H1 (cell line): ENCODE data around the gene NF1. TPM values are rescaled to one million over a fixed set of nuclear protein-coding genes. Genes with fewer than 3 reads are reported as not detected.

Source experiments
- CHD2 ChIP-seq: IDR thresholded peaks from 2 replicates; pipeline ENCODE4 v1.6.1; 2012; ENCODE audit warnings: low read length, improper control_type of control experiment
- EZH2 ChIP-seq: fragments of 200-600 bp; sonication (generic); IDR thresholded peaks from 2 replicates; pipeline ENCODE4 v1.7.1; 2012; ENCODE audit warnings: low read depth, mild to moderate bottlenecking, moderate library complexity, low read length, inconsistent platforms; ENCODE audit not compliant: severe bottlenecking
- SRF ChIP-seq: IDR thresholded peaks from 2 replicates; pipeline ENCODE4 v1.6.1; 2011; ENCODE audit warnings: mild to moderate bottlenecking, low read depth, low read length, moderate library complexity
- TAF7 ChIP-seq: optimal IDR thresholded peaks from 2 replicates; pipeline ENCODE3; 2011; ENCODE audit warnings: low read depth, mild to moderate bottlenecking, inconsistent platforms, low read length, moderate library complexity, borderline replicate concordance
- polyA plus RNA-seq, 7 experiments: library from polyadenylated mRNA; depleted of rRNA in 3 of 7; stranded (reverse) in 5 of 7; unstranded in 2 of 7; fragments of >200 nt in 5 of 7; fragments of 200-250 nt in 2 of 7; gene quantifications; 1 replicate in 5 of 7; 2 replicates in 1 of 7; 4 replicates in 1 of 7; pipeline versions ENCODE4 v1.2.1 to v1.2.3, GENCODE V29; 2011 to 2013; ENCODE audit warnings: missing spikeins in 2 of 7, mixed read lengths in 2 of 7
- total RNA-seq: library from RNA; stranded (reverse); fragmentation: NEBNext Ultra II Directional; extraction: Animal tissue kit (Norgen Biotek cat#: 25700); gene quantifications from 2 replicates; pipeline ENCODE4 v1.2.1, GENCODE V29; 2021
- TF ChIP-seq, protein P1 (sequence below): fragments of 300-600 bp; sonication (generic); IDR thresholded peaks from 2 replicates; pipeline ENCODE4 v1.7.1; 2012; ENCODE audit warnings: low read length, moderate library complexity, mild to moderate bottlenecking, inconsistent platforms; ENCODE audit not compliant: insufficient replicate concordance

The NF1 gene
- total and polyA plus RNA-seq, 2 of the 8 experiments (the other 6 are each of a cell fraction or from before 2014, with no cell fraction given) = 19.3 to 29.6 TPM

DNA sequence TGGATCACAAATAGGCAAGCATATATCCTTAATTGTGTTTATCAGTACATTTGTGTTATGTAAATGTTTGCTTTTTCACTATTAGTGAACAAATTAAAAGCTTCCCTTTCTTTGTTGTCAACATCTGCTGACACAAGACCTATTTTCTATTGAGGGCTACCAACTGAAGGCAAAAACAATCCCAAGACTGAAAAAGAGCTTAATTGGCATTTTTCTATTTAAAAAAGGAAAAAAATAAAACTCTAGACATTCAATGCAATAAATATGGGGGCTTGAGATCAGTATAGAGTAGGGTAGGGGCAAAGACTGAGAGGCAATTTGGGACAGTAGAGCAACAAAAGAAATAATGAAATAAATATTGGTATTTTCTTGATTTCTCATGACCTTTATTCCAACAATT, 178.0 kb downstream of the NF1 start (continued):
- TF ChIP-seq, protein P1, sequence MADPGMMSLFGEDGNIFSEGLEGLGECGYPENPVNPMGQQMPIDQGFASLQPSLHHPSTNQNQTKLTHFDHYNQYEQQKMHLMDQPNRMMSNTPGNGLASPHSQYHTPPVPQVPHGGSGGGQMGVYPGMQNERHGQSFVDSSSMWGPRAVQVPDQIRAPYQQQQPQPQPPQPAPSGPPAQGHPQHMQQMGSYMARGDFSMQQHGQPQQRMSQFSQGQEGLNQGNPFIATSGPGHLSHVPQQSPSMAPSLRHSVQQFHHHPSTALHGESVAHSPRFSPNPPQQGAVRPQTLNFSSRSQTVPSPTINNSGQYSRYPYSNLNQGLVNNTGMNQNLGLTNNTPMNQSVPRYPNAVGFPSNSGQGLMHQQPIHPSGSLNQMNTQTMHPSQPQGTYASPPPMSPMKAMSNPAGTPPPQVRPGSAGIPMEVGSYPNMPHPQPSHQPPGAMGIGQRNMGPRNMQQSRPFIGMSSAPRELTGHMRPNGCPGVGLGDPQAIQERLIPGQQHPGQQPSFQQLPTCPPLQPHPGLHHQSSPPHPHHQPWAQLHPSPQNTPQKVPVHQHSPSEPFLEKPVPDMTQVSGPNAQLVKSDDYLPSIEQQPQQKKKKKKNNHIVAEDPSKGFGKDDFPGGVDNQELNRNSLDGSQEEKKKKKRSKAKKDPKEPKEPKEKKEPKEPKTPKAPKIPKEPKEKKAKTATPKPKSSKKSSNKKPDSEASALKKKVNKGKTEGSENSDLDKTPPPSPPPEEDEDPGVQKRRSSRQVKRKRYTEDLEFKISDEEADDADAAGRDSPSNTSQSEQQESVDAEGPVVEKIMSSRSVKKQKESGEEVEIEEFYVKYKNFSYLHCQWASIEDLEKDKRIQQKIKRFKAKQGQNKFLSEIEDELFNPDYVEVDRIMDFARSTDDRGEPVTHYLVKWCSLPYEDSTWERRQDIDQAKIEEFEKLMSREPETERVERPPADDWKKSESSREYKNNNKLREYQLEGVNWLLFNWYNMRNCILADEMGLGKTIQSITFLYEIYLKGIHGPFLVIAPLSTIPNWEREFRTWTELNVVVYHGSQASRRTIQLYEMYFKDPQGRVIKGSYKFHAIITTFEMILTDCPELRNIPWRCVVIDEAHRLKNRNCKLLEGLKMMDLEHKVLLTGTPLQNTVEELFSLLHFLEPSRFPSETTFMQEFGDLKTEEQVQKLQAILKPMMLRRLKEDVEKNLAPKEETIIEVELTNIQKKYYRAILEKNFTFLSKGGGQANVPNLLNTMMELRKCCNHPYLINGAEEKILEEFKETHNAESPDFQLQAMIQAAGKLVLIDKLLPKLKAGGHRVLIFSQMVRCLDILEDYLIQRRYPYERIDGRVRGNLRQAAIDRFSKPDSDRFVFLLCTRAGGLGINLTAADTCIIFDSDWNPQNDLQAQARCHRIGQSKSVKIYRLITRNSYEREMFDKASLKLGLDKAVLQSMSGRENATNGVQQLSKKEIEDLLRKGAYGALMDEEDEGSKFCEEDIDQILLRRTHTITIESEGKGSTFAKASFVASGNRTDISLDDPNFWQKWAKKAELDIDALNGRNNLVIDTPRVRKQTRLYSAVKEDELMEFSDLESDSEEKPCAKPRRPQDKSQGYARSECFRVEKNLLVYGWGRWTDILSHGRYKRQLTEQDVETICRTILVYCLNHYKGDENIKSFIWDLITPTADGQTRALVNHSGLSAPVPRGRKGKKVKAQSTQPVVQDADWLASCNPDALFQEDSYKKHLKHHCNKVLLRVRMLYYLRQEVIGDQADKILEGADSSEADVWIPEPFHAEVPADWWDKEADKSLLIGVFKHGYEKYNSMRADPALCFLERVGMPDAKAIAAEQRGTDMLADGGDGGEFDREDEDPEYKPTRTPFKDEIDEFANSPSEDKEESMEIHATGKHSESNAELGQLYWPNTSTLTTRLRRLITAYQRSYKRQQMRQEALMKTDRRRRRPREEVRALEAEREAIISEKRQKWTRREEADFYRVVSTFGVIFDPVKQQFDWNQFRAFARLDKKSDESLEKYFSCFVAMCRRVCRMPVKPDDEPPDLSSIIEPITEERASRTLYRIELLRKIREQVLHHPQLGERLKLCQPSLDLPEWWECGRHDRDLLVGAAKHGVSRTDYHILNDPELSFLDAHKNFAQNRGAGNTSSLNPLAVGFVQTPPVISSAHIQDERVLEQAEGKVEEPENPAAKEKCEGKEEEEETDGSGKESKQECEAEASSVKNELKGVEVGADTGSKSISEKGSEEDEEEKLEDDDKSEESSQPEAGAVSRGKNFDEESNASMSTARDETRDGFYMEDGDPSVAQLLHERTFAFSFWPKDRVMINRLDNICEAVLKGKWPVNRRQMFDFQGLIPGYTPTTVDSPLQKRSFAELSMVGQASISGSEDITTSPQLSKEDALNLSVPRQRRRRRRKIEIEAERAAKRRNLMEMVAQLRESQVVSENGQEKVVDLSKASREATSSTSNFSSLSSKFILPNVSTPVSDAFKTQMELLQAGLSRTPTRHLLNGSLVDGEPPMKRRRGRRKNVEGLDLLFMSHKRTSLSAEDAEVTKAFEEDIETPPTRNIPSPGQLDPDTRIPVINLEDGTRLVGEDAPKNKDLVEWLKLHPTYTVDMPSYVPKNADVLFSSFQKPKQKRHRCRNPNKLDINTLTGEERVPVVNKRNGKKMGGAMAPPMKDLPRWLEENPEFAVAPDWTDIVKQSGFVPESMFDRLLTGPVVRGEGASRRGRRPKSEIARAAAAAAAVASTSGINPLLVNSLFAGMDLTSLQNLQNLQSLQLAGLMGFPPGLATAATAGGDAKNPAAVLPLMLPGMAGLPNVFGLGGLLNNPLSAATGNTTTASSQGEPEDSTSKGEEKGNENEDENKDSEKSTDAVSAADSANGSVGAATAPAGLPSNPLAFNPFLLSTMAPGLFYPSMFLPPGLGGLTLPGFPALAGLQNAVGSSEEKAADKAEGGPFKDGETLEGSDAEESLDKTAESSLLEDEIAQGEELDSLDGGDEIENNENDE = no peak
- TF ChIP-seq CHD2 (no peak), EZH2 (no peak), SRF (no peak), TAF7 (no peak)
